ENCODE results near the gene ELOB. TPM values are rescaled to one million over a fixed set of nuclear protein-coding genes. Genes with fewer than 3 reads are reported as not detected.

The ELOB gene
- total RNA-seq, 4 donors from 2014 or later = 181 to 341 (median 323) TPM

- ATAC-seq (ENCODE audit: low FRiP score) (no peak), DNase-seq (ENCODE audit: low spot score) (no peak)
- TF ChIP-seq, protein P1, sequence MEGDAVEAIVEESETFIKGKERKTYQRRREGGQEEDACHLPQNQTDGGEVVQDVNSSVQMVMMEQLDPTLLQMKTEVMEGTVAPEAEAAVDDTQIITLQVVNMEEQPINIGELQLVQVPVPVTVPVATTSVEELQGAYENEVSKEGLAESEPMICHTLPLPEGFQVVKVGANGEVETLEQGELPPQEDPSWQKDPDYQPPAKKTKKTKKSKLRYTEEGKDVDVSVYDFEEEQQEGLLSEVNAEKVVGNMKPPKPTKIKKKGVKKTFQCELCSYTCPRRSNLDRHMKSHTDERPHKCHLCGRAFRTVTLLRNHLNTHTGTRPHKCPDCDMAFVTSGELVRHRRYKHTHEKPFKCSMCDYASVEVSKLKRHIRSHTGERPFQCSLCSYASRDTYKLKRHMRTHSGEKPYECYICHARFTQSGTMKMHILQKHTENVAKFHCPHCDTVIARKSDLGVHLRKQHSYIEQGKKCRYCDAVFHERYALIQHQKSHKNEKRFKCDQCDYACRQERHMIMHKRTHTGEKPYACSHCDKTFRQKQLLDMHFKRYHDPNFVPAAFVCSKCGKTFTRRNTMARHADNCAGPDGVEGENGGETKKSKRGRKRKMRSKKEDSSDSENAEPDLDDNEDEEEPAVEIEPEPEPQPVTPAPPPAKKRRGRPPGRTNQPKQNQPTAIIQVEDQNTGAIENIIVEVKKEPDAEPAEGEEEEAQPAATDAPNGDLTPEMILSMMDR (IDR thresholded peaks at IDR 0.05) = no peak
Measured at GRCh38 chr16:2761886-2762583, 15.0 kb downstream of the ELOB start.

DNA sequence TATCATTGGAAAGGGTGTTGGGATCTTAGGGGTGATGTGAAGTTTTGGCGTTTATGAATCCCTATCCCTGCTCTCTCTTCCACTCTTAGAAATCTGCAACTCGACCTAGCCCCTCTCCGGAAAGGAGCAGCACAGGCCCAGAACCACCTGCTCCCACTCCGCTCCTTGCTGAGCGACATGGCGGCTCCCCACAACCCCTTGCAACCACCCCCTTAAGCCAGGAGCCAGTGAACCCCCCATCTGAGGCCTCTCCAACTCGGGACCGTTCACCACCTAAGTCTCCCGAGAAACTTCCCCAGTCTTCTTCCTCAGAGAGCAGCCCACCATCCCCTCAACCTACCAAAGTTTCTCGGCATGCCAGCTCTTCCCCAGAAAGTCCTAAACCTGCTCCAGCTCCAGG is 15.6 kb downstream of the ELOB start:
- DNase-seq (ENCODE audit: low spot score) = no peak
- ATAC-seq (ENCODE audit: low FRiP score) = no peak
- TF ChIP-seq, protein P1 (IDR thresholded peaks at IDR 0.05) = no peak

GRCh38 chr16:2757344-2757743 is 19.7 kb downstream of the ELOB start:
- TF ChIP-seq, protein P1 (IDR thresholded peaks at IDR 0.05) = no peak
- ATAC-seq (ENCODE audit: low FRiP score) (no peak), DNase-seq (ENCODE audit: low spot score) (no peak)

DNA sequence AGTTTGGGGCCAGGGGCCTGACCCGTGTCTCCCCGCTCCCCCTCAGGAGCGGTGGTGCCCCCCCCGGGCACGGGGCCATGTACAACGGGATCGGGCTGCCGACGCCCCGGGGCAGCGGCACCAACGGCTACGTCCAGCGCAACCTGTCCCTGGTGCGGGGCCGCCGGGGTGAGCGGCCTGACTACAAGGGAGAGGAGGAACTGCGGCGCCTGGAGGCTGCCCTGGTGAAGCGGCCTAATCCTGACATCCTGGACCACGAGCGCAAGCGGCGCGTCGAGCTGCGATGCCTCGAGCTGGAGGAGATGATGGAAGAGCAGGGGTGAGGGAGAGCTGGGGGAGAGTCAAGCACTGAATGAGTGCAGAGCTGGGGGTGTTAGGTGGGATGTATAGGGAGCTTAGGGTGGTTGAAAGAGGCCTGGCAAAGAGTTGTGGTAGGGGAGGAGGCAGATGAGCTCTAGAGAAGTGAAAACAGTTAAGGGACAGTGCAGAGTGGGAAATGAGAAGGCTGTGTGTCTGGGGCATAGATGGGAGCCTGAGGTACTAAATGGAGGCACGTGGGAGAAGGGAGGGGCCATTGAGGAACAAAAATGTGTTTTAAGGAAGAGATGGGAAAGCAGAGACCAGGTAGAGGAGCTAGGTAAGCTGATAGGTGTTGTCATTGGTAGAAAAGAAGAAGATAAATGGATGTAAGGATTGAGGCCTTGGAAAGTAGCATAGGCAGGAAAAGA is 20.6 kb downstream of the ELOB start:
- TF ChIP-seq, protein P1 (IDR thresholded peaks at IDR 0.05) = no peak
- DNase-seq (ENCODE audit: low spot score) (no peak), ATAC-seq (ENCODE audit: low FRiP score) (no peak)

DNA sequence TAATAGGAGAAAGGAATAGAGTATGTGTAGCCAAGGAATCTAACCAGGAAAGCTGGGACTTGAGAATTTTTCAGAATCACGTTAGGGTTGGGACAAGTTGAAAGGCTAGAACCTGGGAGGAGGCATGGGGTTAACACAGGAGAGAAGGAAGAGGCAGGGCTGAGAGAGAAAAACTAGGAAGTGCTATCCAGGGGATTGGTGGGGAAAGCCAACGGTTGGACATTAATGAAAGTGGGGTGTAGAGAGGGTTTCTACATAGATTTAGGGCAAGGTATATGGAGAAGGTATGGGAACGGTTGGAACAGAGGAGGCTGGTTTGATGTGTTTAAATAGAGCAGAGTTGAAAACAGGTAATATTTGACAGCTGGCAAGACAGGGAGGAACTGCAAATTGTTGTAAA is 21.9 kb downstream of the ELOB start:
- DNase-seq (ENCODE audit: low spot score) = no peak
- no peak for ATAC-seq (ENCODE audit: low FRiP score)
- TF ChIP-seq, protein P1 (IDR thresholded peaks at IDR 0.05) = no peak

DNA sequence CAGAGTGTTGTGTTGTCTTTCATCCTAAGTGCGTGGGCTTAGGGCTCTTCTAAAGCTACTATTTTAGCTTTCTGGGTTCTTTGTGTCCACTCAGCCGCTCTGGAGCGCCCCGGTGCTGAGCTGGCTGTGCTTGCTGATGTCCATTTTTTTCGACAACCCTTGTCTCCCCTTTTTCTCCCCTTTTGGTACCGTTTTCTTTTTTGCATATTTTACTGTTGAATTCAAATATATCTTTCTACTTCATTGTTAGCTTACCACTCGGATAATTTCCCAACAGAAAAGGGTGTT is 23.4 kb downstream of the ELOB start:
- no peak for DNase-seq (ENCODE audit: low spot score)
- TF ChIP-seq, protein P1 (IDR thresholded peaks at IDR 0.05) = no peak
- no peak for ATAC-seq (ENCODE audit: low FRiP score)

All from omental fat pad (tissue), 4 donors.